Germinal center (tissue), 1 donor: ENCODE data around the gene CCDC177.
A peak's percentile ranks its signal among the peaks of the same experiment; 100 is the strongest.

Experiments used
- DNase-seq: peaks from one replicate; pipeline ENCODE4 v3.0.0; 2012; ENCODE audit warnings: mixed read lengths, low spot score

Gene CCDC177

DNA sequence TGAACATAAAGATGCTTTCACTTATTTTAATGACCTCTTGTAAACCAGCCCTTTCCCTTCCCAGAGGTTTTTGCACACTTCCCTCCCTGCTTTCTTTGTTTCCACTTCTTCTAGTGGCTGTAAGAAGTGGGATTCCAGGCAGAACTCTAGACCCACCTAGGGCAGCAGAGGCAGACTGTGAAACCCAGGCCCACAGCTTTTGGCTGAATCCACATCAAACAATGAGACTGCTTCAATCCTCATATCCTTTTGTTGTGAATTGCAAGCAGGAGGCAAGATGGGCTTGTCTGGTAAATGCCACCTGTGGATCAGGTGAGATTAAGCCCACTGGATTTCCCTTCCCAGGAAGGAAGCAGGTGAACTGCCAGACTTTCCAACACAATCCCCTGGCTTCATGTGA is 12.8 kb downstream of the CCDC177 start:
- no peak for DNase-seq

DNA sequence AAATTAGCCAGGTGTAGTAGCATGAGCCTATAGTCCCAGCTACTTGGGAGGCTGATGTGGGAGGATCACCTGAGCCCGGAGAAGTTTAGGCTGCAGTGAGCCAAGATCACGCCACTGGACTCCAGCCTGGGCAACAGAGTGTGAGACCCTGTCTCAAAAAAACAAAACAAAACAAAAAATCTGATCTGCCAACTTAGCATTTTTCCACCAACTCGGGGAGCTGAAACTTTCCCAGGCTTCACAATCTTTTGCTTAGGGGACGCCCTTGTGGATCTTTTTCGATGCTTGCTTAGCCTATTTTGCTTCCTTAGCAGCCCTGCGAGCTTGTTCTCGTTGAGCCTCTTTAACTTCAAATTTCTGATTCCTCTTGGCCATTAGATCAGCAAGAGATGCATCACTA is 13.8 kb downstream of the CCDC177 start:
- no peak for DNase-seq

DNA sequence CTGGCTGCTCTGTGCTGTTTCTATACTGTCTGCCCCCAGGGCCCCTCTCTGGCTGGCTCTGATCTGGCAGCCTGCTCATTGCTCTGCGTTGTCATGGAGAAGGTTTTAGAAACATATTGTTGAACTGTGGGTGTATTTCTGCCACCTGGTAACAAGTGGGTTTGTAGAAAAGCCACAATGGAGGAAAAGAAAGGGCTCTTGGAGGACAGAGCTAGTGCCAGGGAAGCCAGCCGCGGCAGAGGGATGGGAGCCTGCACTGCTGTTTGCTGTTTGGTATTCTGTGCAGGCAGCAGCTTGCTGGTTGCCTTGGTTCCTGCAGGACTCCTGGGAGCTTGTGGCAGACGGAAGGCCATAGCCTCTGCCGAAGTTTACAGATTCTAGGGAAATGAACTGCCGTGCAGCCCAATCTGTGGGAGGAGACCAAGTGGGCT is 15.1 kb downstream of the CCDC177 start:
- DNase-seq = no peak

DNA sequence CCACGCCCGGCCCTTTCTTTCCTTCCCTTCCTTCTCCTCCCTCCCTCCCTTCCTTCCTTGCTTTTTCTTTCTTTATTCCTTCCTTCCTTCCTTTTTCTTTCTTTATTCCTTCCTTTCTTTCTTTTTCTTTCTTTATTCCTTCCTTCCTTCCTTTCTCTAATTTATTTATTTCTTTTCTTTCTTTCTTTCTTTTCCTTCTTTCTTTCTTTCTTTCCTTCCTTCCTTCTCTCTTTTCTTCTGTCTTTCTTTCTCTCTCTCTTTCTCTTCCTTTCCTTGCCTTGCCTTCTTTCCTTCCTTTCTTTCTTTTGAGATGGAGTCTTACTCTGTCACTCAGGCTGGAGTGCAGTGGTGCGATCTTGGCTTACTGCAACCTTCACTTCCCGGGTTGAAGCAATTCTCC is 15.9 kb downstream of the CCDC177 start:
- DNase-seq = no peak

DNA sequence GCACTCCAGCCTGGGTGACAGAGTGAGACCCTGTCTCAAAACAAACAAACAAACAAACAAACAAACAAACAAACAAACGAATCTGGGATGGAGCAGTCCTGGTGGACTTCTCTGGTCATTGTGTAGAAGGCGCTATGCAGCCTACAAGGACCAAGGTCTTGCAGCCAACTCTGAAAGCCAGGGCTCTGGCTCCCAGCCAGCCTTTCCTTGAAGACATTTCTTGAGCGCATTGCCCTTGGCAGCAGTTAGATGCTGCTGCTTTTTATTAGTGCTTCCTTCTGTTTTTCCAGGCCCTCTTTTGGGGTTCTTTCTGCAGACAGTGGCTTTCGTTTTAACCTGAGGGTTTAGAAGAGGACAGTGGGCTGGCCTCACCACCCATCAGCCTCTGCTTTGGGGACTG is 20.2 kb downstream of the CCDC177 start:
- DNase-seq = no peak

DNA sequence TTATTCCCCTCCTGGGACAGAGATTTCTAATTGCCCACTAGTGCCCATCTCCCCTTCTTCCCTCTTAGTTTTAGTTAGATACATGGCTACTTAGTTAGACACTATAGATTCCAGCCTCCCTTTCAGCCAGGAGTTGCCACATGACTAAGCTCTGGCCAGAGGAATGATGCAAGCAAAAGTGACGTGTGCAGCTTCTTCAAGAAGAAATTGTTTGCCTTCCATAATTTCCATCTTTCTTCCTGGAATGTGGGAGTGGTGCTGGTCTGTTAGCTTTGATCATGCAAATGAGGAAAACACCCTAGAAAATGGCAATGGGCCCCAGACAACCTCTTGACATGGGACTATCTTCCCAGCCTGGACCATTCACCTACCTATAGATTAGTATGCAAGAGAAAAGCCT is 21.4 kb downstream of the CCDC177 start:
- DNase-seq = no peak

DNA sequence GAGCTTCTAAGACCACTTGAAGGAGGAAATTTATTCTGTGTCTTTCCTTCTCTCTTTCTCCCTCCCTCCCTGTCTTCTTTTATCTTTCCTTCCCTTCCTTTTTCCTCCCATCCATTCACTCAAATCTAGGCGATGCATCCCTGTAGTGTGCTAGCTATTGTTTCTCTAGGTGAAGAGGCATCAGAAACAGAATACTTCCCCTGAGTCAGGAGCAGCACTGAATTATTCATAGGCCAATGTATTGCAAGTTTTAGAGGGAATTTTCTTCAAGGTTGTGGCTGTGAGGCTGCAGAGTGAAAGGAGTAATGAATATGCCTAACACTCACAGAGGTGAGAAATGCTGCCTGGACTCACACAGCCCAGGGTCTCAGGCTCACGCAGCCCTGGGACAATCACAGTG is 23.2 kb downstream of the CCDC177 start:
- no peak for DNase-seq

DNA sequence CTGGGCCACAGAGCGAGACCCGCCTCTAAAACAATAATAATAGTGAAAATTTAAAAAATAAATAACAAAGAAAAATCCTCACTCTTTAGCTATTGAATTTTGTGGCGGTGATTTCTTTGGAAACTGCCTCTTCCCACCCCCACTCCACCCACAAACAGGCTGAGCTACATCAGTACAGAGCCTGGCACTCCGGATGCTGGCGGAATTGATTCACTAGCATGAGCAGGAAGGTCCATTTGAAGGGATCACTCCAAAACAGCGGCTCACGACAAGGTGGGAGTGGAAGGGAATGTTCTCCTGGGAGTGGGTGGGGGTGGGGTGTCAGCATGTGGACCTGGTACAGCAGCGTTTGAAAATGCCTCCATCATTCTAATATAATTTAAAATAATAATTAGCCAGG is 26.1 kb downstream of the CCDC177 start:
- no peak for DNase-seq

DNA sequence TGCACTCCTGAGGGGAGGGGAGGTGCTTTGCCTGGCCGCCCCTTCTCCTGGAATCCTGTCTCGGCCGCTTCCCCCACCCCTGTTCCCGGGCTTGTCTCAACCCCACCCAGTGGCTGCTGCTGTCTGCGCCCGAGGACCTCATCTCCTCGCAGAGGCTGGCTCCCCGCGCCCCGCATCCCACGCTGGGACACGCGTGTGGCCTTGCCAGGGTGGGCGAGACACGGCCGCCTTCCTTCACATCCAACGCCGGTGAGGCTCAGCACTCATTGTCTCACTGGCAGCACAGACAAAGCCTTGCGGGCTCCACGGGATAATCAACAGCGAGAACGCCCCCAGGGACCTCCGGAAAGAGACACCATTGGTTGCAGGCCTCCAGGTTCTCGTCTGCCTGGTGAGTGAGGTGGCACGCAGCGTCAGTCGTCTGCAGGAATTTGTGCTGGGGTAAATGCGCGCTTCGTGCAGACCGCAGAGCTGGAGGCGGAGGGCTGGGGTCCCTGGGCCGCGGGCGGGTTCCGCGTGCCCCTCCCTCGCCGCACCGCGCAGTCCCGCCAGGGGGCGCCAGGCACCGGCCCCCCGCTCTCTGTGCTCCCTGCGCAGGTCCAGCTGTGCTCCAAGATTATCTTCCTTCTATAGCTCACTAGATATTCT is 26.8 kb downstream of the CCDC177 start:
- DNase-seq = peak; percentile 62

DNA sequence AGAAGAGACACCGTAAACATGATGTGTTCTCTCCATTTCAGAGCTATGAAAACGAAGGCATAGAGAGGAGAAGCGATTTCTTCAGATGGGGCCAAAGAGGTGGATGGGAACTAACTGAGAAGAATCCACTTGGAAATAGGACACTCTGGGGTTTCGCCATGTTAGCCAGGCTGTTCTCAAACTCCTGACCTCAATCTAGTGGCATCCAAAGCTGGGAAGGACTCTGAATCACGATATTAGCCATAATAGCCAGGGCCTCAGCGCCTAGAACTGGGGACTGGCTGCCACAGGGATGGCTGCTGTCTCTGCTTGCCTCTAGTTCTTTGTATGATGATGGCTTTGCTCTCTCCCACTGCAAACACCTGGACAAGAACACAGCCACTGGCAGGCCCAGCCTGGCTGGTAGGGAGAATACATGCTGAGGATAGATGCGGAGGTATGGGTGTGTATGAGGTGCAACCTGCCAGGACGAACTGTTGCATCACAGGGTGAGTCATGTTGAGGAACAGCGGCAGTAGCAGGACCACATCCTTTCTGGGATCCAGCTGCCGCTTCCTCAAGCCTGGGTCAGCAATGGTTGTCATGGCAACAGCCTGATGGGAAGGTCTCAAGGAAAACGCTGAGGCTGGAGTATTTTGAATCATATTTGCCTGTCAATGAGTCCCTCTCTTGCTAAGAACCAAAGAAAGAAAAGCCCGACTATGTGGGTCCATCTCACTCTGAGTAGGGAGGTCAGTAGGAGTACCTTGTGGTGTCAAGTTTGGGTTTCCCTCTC is 31.1 kb downstream of the CCDC177 start:
- no peak for DNase-seq

DNA sequence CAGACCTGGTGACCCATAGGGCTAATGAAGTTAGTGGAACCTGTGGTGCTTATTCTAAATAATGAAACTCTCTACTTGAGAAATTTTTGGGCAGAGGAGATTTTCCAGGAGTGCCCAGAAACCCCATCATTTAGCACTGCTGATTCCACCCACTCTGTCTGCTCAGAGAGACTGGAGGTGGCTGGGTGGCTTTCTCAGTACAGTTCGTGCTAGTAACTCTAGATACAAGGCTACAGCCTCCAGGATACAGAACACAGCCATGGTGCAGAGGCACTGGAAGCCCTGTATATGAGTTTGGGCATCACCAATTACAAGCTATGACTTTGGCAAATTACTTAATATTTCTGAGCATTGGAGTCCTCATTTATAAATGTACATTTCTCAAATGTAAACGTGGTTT is 32.4 kb downstream of the CCDC177 start:
- no peak for DNase-seq

DNA sequence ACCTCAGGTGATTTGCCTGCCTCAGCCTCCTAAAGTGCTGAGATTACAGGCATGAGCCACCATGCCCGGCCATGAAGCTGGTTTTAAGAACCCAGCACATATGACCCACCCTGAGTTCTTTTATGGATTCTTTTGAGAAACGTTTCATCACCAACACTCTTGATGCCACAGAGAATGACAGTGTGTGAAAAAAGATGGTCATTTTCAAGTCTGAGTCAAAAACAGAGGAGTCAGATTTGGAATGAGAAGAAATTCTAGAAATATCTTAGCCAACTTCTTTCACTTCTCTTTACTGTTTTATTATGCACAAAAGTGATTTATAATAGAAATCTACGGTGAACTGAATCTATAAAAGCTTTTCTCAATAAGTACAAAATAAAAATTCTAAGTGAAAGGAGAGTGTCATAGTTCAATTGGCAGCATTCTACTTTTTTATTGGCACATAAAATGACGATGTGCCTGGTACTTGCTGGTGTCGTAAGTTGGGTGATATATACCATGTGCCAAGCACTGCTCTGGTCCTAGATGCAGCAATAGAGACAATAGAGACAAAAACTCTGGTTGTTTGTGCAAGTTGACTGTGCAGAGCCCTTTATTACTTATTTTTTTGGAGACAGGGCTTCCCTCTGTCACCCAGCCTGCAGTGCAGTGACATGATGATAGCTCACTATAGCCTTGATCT is 33.9 kb downstream of the CCDC177 start:
- no peak for DNase-seq

DNA sequence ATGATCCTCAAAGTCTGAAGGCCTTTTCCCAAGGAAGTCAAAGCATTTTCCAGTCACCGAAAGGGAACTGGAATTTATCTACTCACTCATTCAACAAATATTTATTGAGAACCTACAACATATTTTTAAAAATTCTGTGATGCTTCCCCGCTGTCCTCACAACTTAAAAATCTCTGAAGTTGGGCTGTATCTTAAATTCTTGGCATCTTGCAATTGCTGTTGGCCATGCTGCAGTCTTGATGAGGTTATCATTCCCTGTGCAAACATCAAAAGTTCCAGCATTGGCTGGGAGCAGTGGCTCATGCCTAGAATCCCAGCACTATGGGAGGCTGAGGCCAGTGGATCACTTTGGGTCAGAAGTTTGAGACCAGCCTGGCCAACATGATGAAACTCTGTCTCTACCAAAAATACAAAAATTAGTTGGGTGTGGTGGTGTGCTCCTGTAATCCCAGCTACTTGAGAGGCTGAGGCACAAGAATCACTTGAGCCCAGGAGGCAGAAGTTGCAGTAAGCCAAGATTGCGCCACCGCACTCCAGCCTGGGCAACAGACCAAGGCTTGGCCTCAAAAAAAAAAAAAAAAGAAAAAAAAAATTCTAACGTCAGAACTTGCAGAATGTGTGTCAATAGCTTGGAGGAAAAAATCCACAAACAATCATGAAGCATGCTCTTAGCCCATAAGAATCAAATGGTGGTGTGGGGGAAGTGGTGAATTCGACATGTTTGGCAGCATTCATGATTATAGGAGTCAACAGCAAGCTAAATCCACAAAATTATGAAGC is 34.9 kb downstream of the CCDC177 start:
- DNase-seq = no peak

DNA sequence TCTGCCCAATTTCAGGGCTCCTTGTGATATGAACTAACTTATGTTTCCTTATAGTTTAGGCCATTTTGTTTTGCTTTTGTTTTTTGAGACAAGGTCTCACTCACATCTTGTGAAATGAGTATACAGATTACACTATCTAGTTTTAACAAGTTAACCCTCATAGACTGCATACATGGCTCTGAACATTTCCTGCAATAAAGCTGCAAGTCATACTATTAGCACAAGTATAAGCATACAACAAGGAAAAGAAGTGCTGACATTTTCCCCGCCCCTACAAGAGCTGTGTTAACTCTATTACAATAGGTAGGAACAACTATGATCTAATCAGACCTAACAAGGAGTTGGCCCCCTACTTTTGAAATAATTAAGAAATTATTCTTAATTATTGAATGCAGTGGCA is 35.9 kb downstream of the CCDC177 start:
- no peak for DNase-seq

DNA sequence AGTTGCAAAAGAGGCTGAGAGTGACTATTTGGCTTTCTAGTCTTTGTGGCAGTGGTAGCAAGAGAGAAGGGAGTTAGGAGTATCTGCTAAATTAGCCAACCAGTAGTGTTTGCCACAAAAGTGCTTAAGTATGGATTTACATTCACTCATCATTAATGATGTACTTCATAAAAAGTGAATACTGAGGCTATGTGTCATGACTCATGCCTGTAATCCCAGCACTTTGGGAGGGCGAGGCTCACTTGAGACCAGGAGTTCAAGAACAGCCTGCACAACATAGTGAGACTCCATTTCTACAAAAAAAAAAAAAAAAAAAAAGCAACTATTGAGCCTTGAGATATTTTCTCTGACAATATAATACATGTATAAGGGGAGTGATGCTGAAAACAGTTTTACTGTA is 36.8 kb downstream of the CCDC177 start:
- DNase-seq = no peak

DNA sequence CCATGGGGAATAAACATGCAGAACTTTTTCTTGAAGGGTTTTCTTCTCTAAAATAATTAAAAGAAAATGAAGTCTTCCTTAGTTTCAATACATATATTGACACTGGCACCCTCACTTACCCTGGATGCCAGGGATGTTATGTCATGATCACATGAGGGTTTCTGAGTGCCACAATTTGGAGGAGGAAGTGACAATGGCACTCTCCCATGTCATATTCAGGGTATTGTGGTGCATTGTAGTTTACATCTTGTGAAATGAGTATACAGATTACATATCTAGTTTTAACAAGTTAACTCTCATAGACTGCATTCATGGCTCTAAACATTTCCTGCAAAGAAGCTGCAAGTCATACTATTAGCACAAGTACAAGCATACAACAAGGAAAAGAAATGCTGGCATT is 37.7 kb downstream of the CCDC177 start:
- no peak for DNase-seq

DNA sequence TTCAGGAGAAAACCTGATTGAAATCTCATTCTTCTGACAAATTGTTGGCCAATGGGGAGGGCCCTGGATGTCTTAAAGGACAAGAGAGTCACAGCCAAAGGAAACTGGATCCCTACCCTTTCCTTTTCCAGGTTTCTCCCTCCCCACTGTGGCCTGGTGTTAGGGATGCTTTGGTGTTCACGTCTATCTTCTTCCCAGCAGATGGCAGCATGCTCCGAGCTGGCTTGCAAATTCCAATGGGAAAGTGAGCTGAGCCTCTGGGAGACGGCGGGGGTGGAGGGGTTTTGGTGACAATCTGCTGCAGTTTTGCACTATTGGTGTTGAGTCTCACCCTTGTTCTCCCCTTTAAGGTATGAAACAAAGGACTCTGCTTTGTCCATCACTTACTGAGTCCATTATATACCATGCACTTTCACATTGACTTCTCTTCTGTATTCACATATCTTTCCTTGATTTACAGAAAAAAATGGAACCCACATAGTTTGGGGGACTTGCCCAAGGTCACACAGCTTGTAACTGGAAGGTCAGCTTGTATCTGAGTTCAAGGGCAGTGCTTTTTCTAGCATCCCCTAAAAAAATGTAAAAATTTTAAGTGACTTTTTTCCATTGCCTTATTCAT is 39.3 kb downstream of the CCDC177 start:
- no peak for DNase-seq

DNA sequence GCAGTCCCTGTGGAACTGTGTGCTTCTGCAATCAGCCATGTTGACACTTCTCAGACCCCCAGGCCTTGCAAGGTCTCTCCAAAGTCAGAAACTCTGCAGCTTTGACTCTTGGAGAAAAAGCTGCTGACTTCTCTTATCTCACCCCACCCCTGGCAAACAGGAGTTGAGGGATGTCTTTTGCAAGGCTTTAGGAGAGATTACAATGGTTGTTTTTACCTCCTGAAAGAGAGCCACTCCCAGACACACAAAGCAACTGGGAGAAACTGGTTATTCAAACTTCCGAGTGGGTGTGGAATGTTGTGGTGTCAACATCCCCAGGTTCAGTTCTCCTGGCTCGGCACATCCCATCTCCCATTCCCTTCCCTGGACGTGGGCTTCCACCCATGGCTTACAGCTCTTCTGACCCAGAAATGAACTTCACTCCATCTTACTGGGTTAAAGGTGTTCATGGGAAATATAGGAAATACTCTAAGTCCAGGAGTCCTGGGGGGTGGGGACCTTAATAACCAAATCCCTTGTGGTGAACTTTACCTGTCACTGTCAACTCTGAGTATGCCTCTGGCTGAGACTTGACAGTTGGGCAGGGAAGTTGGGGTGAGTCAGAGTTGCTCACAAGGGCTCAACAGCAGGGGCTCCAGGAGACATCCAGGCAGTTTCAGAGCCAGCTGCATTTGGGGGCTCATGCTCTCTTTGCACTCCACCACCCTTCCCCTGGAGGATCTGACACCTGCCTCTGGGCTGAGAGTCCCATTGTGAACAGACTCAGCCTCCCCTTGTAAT is 41.9 kb downstream of the CCDC177 start:
- DNase-seq = no peak

DNA sequence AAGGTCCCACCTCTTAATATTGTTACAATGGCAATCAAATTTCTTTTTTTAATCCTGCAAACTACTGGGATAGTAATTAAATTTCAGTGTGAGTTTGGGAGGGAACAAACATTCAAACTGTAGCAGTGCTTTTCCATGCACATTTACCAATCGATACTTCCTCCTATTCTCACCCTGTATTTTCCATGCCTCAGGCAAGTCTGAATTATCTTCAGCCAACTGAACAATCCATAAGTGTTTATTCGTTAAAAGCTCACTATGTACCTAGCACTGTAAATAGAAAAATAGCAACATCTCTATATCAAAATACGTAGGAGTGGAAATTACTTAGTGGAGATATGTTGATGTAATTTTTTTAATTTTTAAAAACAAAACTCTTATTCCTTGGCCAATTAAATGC is 43.5 kb downstream of the CCDC177 start:
- DNase-seq = no peak

DNA sequence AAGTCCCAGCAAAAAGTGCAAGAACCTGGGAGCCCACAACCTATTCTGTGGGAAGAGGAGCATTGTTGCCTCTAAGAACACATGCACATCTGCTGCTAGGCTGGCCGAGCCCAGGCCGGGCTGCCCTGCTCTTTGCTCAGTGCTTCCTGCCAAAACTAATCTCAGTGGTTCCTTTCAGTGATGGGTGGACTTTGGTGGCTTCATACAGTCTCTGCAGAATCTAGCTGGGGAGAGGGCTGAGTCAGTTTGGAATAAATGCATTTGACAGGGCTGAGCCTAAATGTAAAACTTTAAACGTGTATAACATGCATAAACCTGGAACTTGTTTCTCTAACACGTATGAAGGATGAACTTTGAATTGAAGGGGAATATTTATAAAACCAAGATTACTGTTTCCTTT is 44.6 kb downstream of the CCDC177 start:
- DNase-seq = no peak

DNA sequence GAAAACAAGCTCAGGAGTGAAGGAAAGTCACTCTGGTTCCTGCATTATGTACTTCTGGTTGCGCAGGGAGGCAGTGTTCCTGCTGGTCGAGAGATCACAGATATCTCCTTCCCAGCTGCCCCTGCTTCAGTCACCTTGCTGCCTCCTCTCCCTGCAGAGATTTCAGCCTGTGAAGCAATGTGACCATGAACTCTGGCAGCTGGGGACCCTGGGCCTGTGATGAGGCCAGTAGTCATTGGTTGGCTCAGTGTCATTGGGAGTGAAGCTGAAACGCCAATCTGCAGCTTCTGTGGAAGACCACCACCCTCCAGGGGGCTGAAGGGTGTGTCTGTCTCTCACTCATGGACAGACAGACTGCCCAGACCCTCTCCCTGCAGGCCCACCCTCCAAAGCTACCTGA is 45.1 kb downstream of the CCDC177 start:
- DNase-seq = no peak
